Gastroesophageal sphincter (tissue), 4 donors: ENCODE results near the gene S100G. TPM values are rescaled to one million over a fixed set of nuclear protein-coding genes. Genes with fewer than 3 reads are reported as not detected.

Source experiments
- ATAC-seq: fragments of 150-250 bp; one replicate; pipeline ENCODE4 v1.9.1; 2016; ENCODE audit warnings: mild to moderate bottlenecking, moderate library complexity
- H3K27ac ChIP-seq, 4 donors: fragments of 200-600 bp; sonication (generic) in 3 of 4; 1 replicate in 3 of 4; 2 replicates in 1 of 4; pipeline ENCODE4 v1.5.1; 2016 to 2019
- H3K27me3 ChIP-seq: fragments of 200-600 bp; sonication (generic); one replicate; pipeline ENCODE4 v1.5.1; 2019
- H3K36me3 ChIP-seq, 2 donors: fragments of 200-600 bp; sonication (generic); one replicate each; pipeline ENCODE4 v1.5.1; 2019; ENCODE audit warnings: control low read depth in 1 of 2
- H3K4me1 ChIP-seq, 3 donors: fragments of 200-600 bp; sonication (generic); 1 replicate in 2 of 3; 2 replicates in 1 of 3; pipeline ENCODE4 v1.5.1; 2016 to 2019; ENCODE audit warnings: control low read depth in 2 of 3
- H3K4me3 ChIP-seq, 2 donors: fragments of 200-600 bp; sonication (generic); one replicate each; pipeline ENCODE4 v1.5.1; 2019; ENCODE audit warnings: mild to moderate bottlenecking in 1 of 2, moderate library complexity in 1 of 2
- H3K9me3 ChIP-seq, 3 donors: fragments of 200-600 bp; sonication (generic); one replicate each; pipeline ENCODE4 v1.5.1; 2017 to 2019; ENCODE audit warnings: control low read depth in 2 of 3
- EP300 ChIP-seq: sonication (generic); formaldehyde crosslinking; IDR thresholded peaks from one replicate; pipeline ENCODE4 v1.6.1; 2017; ENCODE audit warnings: antibody characterized with exemption, mild to moderate bottlenecking
- POLR2A ChIP-seq, 2 donors: fragments of 450-650 bp; IDR thresholded peaks; one replicate each; pipeline ENCODE4 v1.6.1; 2017; ENCODE audit warnings: antibody characterized with exemption in 2 of 2, mild to moderate bottlenecking in 2 of 2, moderate library complexity in 1 of 2
- POLR2AphosphoS5 ChIP-seq: sonication (generic); formaldehyde crosslinking; IDR thresholded peaks from one replicate; pipeline ENCODE4 v1.6.1; 2017; ENCODE audit warnings: antibody characterized with exemption
- WGBS, 2 donors: methylation state at CpG; one replicate each; pipeline ENCODE4 v1.1.5; 2018; ENCODE audit warnings: low coverage in 1 of 2; 5-methylcytosine and 5-hydroxymethylcytosine counted together
- total RNA-seq, 4 donors: library from RNA; depleted of rRNA; stranded (reverse); fragments of >200 nt; gene quantifications; one replicate each; pipeline ENCODE4 v1.1.0, GENCODE V29; 2016
- TF ChIP-seq, protein P1 (sequence below), 4 experiments: fragments of 200-600 bp in 2 of 4; fragments of 450-650 bp in 2 of 4; sonication (generic) in 1 of 4; IDR thresholded peaks; one replicate each; pipeline ENCODE4 v1.5.1; 2017 to 2019; ENCODE audit warnings: antibody characterized with exemption in 4 of 4, mild to moderate bottlenecking in 2 of 4, moderate library complexity in 2 of 4

Gene S100G
- total RNA-seq, 4 donors from 2014 or later, result not detected

GRCh38 chrX:16683007-16683664 lies 33.2 kb downstream of the S100G start:
- Histone ChIP-seq H3K9me3 (no peaks in the 10 kb centered on the region), H3K4me1 (no peaks in the 10 kb centered on the region), H3K27me3 (no peaks in the 10 kb centered on the region), H3K4me3 (no peak overlapping the region), H3K36me3 (peaks cover 0 to 87% of the 10 kb centered on the region in 2 donors), H3K27ac (no peak overlapping the region)
- TF ChIP-seq EP300 (no peak), POLR2A (IDR thresholded peaks at IDR 0.05) (no peak), POLR2AphosphoS5 (no peak)
- TF ChIP-seq, protein P1, sequence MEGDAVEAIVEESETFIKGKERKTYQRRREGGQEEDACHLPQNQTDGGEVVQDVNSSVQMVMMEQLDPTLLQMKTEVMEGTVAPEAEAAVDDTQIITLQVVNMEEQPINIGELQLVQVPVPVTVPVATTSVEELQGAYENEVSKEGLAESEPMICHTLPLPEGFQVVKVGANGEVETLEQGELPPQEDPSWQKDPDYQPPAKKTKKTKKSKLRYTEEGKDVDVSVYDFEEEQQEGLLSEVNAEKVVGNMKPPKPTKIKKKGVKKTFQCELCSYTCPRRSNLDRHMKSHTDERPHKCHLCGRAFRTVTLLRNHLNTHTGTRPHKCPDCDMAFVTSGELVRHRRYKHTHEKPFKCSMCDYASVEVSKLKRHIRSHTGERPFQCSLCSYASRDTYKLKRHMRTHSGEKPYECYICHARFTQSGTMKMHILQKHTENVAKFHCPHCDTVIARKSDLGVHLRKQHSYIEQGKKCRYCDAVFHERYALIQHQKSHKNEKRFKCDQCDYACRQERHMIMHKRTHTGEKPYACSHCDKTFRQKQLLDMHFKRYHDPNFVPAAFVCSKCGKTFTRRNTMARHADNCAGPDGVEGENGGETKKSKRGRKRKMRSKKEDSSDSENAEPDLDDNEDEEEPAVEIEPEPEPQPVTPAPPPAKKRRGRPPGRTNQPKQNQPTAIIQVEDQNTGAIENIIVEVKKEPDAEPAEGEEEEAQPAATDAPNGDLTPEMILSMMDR (IDR thresholded peaks at IDR 0.05), result no peak
- ATAC-seq, result no peak
- WGBS, 2 donors, result 86 to 100% methylated on average over 2 to 4 of the region's 7 CpGs

GRCh38 chrX:16687514-16687913 lies 37.6 kb downstream of the S100G start:
- H3K4me1 ChIP-seq, result no peaks in the 10 kb centered on the region
- no peaks in the 10 kb centered on the region for H3K9me3 ChIP-seq
- WGBS, 2 donors, result 89 to 94% methylated on average over 2 to 3 of the region's 3 CpGs
- TF ChIP-seq POLR2AphosphoS5 (no peak), POLR2A (IDR thresholded peaks at IDR 0.05) (no peak), EP300 (no peak)
- TF ChIP-seq, protein P1 (IDR thresholded peaks at IDR 0.05), result no peak
- no peak overlapping the region for H3K4me3 ChIP-seq
- H3K27ac ChIP-seq, result no peak overlapping the region
- no peaks in the 10 kb centered on the region for H3K27me3 ChIP-seq
- H3K36me3 ChIP-seq, result peaks cover 0 to 79% of the 10 kb centered on the region in 2 donors
- ATAC-seq, result no peak

DNA sequence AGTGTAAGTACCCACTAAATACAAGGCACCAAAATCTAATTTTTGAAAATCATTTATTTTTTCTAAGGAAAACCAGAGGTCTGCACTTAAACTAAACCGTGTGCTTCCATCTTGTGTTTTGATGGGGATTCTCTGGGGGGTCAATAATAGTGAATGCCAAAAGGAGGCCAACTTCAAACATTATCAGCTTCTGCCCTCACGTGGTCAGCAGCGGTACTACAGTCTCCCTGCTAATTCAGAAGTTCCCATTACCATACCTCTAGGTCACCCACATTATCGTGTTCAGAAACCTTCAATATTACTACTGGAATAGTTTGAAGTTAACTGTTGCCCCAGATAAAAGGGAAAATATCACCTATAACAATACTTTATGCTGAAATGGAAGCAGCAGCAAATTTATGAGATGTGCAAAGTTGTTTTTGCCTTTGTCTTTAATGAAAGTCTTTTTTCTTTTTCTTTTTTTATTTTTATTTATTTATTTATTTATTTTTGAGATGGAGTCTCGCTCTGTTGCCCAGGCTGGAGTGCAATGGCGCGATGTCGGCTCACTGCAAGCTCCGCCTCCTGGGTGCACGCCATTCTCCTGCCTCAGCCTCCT lies 45.2 kb downstream of the S100G start:
- H3K36me3 ChIP-seq, result peaks cover 0 to 54% of the 10 kb centered on the region in 2 donors

DNA sequence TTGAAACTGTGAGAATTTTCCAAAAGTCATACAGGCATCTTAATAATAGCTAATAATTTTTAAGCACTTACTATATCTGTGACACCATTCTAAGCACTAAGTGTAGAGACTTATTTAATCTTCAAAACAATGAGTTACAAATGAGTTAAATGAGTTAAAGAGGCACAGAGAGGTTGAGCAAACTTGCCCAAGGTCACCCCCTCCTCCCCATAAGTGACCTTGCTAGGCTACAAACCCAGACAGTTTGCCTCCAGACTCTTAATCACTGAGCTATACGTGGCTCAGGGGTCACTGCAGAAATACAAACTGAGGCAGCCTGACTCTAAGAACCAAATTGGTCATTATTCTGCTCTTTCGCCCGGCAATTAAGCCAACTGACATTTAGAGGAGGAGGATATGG lies 47.0 kb downstream of the S100G start:
- H3K36me3 ChIP-seq, result peaks cover 0 to 38% of the 10 kb centered on the region in 2 donors
- no peaks in the 10 kb centered on the region for H3K27me3 ChIP-seq
- no peak overlapping the region for H3K27ac ChIP-seq
- ATAC-seq, result no peak
- WGBS, 2 donors, result 81% methylated on average over 3 of the region's 3 CpGs; no CpG with 5 or more reads in 1 of the 2 donors
- TF ChIP-seq, protein P1 (IDR thresholded peaks at IDR 0.05), result no peak
- TF ChIP-seq POLR2AphosphoS5 (no peak), EP300 (no peak), POLR2A (IDR thresholded peaks at IDR 0.05) (no peak)
- H3K9me3 ChIP-seq, result no peaks in the 10 kb centered on the region
- no peak overlapping the region for H3K4me3 ChIP-seq
- H3K4me1 ChIP-seq, result no peaks in the 10 kb centered on the region

More for the DNA sequence above, 45.2 kb downstream of the S100G start:
- Histone ChIP-seq H3K27me3 (no peaks in the 10 kb centered on the region), H3K9me3 (no peaks in the 10 kb centered on the region), H3K4me3 (no peak overlapping the region), H3K4me1 (no peaks in the 10 kb centered on the region), H3K27ac (no peak overlapping the region)
- 5 to 58% methylated on average over 4 to 9 of the region's 10 CpGs for WGBS, 2 donors
- TF ChIP-seq, protein P1 (IDR thresholded peaks at IDR 0.05), result peak; percentile 65 to 87 (median 75)
- no peak for TF ChIP-seq POLR2AphosphoS5
- ATAC-seq, result peak; percentile 55

- WGBS, 2 donors, result 84 to 100% methylated on average over 1 to 6 of the region's 6 CpGs
- no peak overlapping the region for H3K4me3 ChIP-seq
- ATAC-seq, result no peak
- no peak overlapping the region for H3K27ac ChIP-seq
- no peaks in the 10 kb centered on the region for H3K9me3 ChIP-seq
- no peaks in the 10 kb centered on the region for H3K27me3 ChIP-seq
- no peaks in the 10 kb centered on the region for H3K4me1 ChIP-seq
- H3K36me3 ChIP-seq, result peaks cover 0 to 22% of the 10 kb centered on the region in 2 donors
- TF ChIP-seq POLR2A (IDR thresholded peaks at IDR 0.05), result no peak
- TF ChIP-seq POLR2AphosphoS5, result no peak
- TF ChIP-seq, protein P1 (IDR thresholded peaks at IDR 0.05), result no peak
- TF ChIP-seq EP300, result no peak
These were observed 49.4 kb downstream of the S100G start for GRCh38 chrX:16699389-16699788.
